HG02870 (cell line): ENCODE measurements around the gene KCNIP1.
"Not testable (repeated sequence)": the region's sequence is repeated elsewhere in the genome, so short reads cannot be mapped to it uniquely, and the experiment has no call there.

Experiments used
- ATAC-seq: cut with Tn5 transposase; IDR thresholded peaks from one replicate; pipeline ENCODE4 v1.9.1; 2021; ENCODE audit warnings: mild to moderate bottlenecking, moderate library complexity; ENCODE audit not compliant: unreplicated experiment

Gene KCNIP1

GRCh38 chr5:170534941-170535340 is 31.1 kb downstream of the KCNIP1 start:
- no peak for ATAC-seq

GRCh38 chr5:170536525-170536924 is 32.7 kb downstream of the KCNIP1 start:
- ATAC-seq, result no peak

GRCh38 chr5:170537451-170538095 is 33.8 kb downstream of the KCNIP1 start:
- ATAC-seq, result no peak

DNA sequence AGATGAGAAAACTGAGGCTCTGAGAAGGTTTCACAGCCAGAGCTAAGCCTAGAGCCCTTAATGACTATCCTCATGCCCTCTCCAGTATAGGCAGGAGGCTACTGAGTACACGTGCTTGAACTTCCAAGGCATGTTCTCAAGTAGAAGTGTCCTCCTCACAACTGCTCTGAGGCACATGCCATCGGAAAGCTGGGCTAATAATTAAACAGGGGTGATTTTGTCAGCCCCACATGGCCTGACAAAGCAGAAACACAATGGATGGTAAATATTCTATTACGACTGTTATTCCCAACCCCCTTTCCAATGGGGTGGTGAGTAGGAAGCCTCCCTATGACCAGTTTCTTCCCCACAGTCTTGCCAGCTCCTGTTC is 34.3 kb downstream of the KCNIP1 start:
- no peak for ATAC-seq

GRCh38 chr5:170538696-170539586 is 35.1 kb downstream of the KCNIP1 start:
- no peak for ATAC-seq

- no peak for ATAC-seq
Observed at GRCh38 chr5:170540271-170540670, 36.5 kb downstream of the KCNIP1 start.

DNA sequence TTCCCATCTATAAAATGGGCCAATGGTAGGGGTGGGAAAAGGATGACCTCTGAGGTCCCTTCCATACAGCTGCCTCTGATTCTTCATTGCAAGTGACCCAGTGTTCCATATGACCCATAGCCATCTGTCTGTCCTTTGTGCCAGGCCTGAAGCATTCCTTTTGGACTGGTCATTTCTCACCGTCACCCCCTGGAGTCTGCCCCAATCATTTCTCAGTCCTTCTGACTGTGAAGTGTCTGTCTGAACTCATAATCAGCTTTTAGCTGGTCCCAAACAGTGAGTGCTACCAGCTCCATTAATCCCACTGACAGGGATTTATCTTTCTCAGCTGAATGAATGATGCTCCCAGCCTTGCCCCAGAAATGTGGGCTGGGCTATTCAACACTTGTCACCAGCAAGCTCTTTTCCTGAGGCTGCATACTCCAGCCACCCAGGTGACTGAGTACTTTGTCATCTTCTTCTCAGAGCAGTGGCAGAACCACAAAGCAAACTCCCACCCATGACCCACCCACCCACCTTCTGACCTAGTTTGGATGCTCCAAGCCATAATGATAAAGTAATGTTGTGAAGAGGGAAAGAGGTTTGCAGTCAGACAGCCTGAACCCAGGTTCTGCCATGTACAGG is 37.4 kb downstream of the KCNIP1 start:
- ATAC-seq, result no peak

GRCh38 chr5:170542691-170543293 is 39.0 kb downstream of the KCNIP1 start:
- ATAC-seq, result no peak

GRCh38 chr5:170545313-170545712 is 41.5 kb downstream of the KCNIP1 start:
- no peak for ATAC-seq

- no peak for ATAC-seq
Observed at GRCh38 chr5:170545811-170546210, 42.0 kb downstream of the KCNIP1 start.

DNA sequence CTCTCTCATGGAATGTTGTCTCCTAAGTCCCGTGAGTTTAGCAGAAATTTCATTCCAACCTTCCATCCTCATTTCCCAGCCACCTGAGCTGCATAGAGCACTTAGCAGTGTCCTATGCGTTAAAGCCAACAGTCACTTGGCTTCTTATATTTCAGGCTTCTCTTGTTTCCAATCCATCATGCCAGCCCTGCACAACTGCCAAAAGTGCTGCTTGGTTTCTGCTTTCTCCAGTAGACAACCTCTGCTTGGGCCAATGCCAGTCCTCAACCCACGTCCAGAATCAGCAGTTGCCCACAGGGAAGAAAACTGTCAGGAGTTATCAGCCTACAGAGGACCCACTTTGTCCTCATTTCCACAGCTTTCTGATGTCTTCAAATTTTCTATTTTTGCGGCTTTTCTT is 42.5 kb downstream of the KCNIP1 start:
- ATAC-seq, result no peak

DNA sequence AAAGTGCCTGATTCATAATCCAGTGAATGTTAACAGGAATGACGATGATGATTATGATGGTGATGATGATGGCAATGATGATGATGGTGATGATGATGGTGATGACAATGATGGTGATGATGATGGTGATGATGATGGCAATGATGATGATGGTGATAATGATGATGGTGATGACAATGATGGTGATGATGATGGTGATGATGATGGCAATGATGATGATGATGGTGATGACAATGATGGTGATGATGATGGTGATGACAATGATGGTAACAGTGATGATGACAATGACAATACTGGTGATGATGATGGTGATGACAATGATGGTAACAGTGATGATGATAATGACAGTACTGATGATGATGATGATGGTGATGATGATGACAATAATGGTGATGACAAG is 46.6 kb downstream of the KCNIP1 start:
- ATAC-seq, result not testable (repeated sequence)

GRCh38 chr5:170551076-170551475 is 47.3 kb downstream of the KCNIP1 start:
- ATAC-seq, result no peak

GRCh38 chr5:170551622-170552021 is 47.8 kb downstream of the KCNIP1 start:
- no peak for ATAC-seq

- ATAC-seq, result no peak
Observed at GRCh38 chr5:170552621-170553115, 48.8 kb downstream of the KCNIP1 start.

DNA sequence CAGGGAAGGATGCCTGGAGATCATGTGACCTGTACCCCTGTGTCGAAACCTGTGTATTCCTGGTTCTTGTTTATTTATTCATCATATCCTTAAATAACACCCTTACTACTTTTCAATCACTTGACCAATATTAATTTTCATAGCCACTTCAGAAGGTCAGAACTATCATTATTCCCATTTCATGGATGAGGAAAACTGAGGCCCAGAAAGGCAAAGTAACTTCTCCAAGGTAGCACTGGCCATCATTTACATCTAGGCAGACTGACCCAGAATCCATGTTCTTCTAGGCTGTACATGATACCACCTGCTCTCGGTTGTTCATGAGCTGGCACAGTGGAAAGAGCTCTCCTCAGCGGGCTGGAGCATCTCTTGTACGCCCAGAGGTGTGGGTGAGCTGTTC is 49.4 kb downstream of the KCNIP1 start:
- ATAC-seq, result no peak

GRCh38 chr5:170554521-170555267 is 50.9 kb downstream of the KCNIP1 start:
- ATAC-seq, result no peak

GRCh38 chr5:170557314-170557713 is 53.5 kb downstream of the KCNIP1 start:
- ATAC-seq, result no peak

GRCh38 chr5:170559296-170559695 is 55.5 kb downstream of the KCNIP1 start:
- no peak for ATAC-seq

GRCh38 chr5:170560938-170561337 is 57.1 kb downstream of the KCNIP1 start:
- no peak for ATAC-seq
